ENCODE measurements around the gene AOC3. TPM values are rescaled to one million over a fixed set of nuclear protein-coding genes. Genes with fewer than 3 reads are reported as not detected.

Gene AOC3
- total and polyA plus RNA-seq, 2 donors (not counting 3 experiments of a cell fraction or from before 2014, with no cell fraction given) = 0.11 to 0.27 TPM

- Histone ChIP-seq H3K9me1 (replicated peaks; ENCODE audit: control insufficient read depth, extremely low read depth, insufficient read depth, low read length) (no peaks in the 10 kb centered on the region), H3K9me3 (replicated peaks; ENCODE audit: control insufficient read depth, insufficient read depth, low read length) (no peaks in the 10 kb centered on the region), H3K4me1 (ENCODE audit: control insufficient read depth, extremely low read depth, insufficient read depth, low read length) (no peaks in the 10 kb centered on the region), H3K79me2 (ENCODE audit: control insufficient read depth, insufficient read depth, low read length) (peaks cover 2% of the 10 kb centered on the region), H3K4me2 (ENCODE audit: insufficient read depth, low read length) (no peak overlapping the region), H3K36me3 (ENCODE audit: control insufficient read depth in 2 of 2, extremely low read depth in 1 of 2, insufficient read depth in 2 of 2, low read length in 2 of 2) (peaks cover 33 to 47% of the 10 kb centered on the region in 2 experiments), H3K27ac (ENCODE audit: insufficient read depth, low read depth, low read length) (no peak overlapping the region), H4K20me1 (replicated peaks; ENCODE audit: control insufficient read depth, extremely low read depth, insufficient read depth, low read length) (peaks cover 2% of the 10 kb centered on the region), H3K9ac (replicated peaks; ENCODE audit: extremely low read depth, insufficient read depth, low read length) (no peak overlapping the region), H3K27me3 (ENCODE audit: control insufficient read depth in 2 of 2, insufficient read depth in 2 of 2, low read length in 2 of 2) (no peaks in the 10 kb centered on the region), H3K4me3 (replicated peaks in 1 of 3; ENCODE audit: insufficient read depth in 1 of 3, low read depth in 1 of 3, low read length in 3 of 3) (no peak overlapping the region), H2AFZ (ENCODE audit: low read depth, low read length) (no peak overlapping the region)
- TF ChIP-seq POLR2A (IDR thresholded peaks at IDR 0.05; ENCODE audit: low read depth, low read length) (no peak), POLR2AphosphoS5 (IDR thresholded peaks at IDR 0.05; ENCODE audit: insufficient read depth, low read depth, low read length) (no peak), EZH2 (IDR thresholded peaks at IDR 0.05; ENCODE audit: borderline replicate concordance, low read depth, low read length, severe bottlenecking) (no peak), MYC (IDR thresholded peaks at IDR 0.05; ENCODE audit: low read depth, low read length) (no peak), GATA2 (IDR thresholded peaks at IDR 0.05; ENCODE audit: insufficient read depth, insufficient read length, low read depth, low read length) (no peak), CTCF (IDR thresholded peaks at IDR 0.05; ENCODE audit: extremely low read depth in 1 of 2, insufficient read depth in 1 of 2, low read depth in 1 of 2, low read length in 2 of 2) (no peak), FOS (IDR thresholded peaks at IDR 0.05; ENCODE audit: borderline replicate concordance, insufficient read depth, low read length) (no peak), JUN (IDR thresholded peaks at IDR 0.05; ENCODE audit: borderline replicate concordance, insufficient read depth, insufficient read length, low read depth) (no peak), MAX (IDR thresholded peaks at IDR 0.05; ENCODE audit: insufficient read depth, insufficient read length) (no peak)
- dilution Hi-C loops (cut with MboI; ENCODE audit: extremely low pct_ligation_motif_present, low sequenced_read_pairs) = no loop called here
- ChIA-PET CTCF (interaction anchor here (0.8 to 8.9 kb wide), 9 partner anchors 8 to 156 kb away, joined by 3 to 132 read pairs (median 6); partner anchors contain the start of genes PSME3 and RPL27), POLR2A (no interaction called here)
- no peak for DNase-seq (ENCODE audit: low read depth, low spot score)
- intact Hi-C loops (cut with micrococcal nuclease) = no loop called here
- no TSS peak for BruUV-seq (replicated peaks)
- no peak for FAIRE-seq
These were observed 8.9 kb upstream of the AOC3 start for GRCh38 chr17:42841975-42842685.

Data from endothelial cell of umbilical vein (primary cell).